ENCODE results near the gene HECW1.

Gene HECW1

GRCh38 chr7:43385309-43385680, 272.8 kb downstream of the HECW1 start:
- Histone ChIP-seq H3K9me3 (no peaks in the 10 kb centered on the region), H3K27me3 (no peaks in the 10 kb centered on the region), H3K27ac (no peak overlapping the region), H3K4me3 (no peak overlapping the region), H3K4me1 (no peaks in the 10 kb centered on the region), H3K36me3 (no peaks in the 10 kb centered on the region)
- TF ChIP-seq CTCF (IDR thresholded peaks at IDR 0.05) = no peak
- intact Hi-C loops (cut with DNase I; ENCODE audit: low total_unique reads) = no loop called here
- DNase-seq = no peak

- intact Hi-C loops (cut with DNase I; ENCODE audit: low total_unique reads) = no loop called here
- no peaks in the 10 kb centered on the region for H3K9me3 ChIP-seq
- H3K4me3 ChIP-seq = no peak overlapping the region
- DNase-seq = no peak
- TF ChIP-seq CTCF (IDR thresholded peaks at IDR 0.05) = no peak
- no peaks in the 10 kb centered on the region for H3K36me3 ChIP-seq
- H3K27ac ChIP-seq = no peak overlapping the region
- H3K27me3 ChIP-seq = no peaks in the 10 kb centered on the region
- no peaks in the 10 kb centered on the region for H3K4me1 ChIP-seq
Measured at GRCh38 chr7:43385856-43386255, 273.4 kb downstream of the HECW1 start.

GRCh38 chr7:43387932-43388331, 275.5 kb downstream of the HECW1 start:
- Histone ChIP-seq H3K4me3 (no peak overlapping the region), H3K36me3 (no peaks in the 10 kb centered on the region), H3K27ac (no peak overlapping the region), H3K27me3 (no peaks in the 10 kb centered on the region), H3K4me1 (no peaks in the 10 kb centered on the region), H3K9me3 (no peaks in the 10 kb centered on the region)
- no peak for DNase-seq
- intact Hi-C loops (cut with DNase I; ENCODE audit: low total_unique reads) = no loop called here
- TF ChIP-seq CTCF (IDR thresholded peaks at IDR 0.05) = no peak

- H3K4me1 ChIP-seq = no peaks in the 10 kb centered on the region
- intact Hi-C loops (cut with DNase I; ENCODE audit: low total_unique reads) = no loop called here
- no peaks in the 10 kb centered on the region for H3K36me3 ChIP-seq
- no peak for TF ChIP-seq CTCF (IDR thresholded peaks at IDR 0.05)
- H3K27ac ChIP-seq = no peak overlapping the region
- H3K27me3 ChIP-seq = no peaks in the 10 kb centered on the region
- H3K4me3 ChIP-seq = no peak overlapping the region
- no peaks in the 10 kb centered on the region for H3K9me3 ChIP-seq
- no peak for DNase-seq
Measured at GRCh38 chr7:43390576-43390975, 278.1 kb downstream of the HECW1 start.

GRCh38 chr7:43391518-43391917, 279.1 kb downstream of the HECW1 start:
- DNase-seq = no peak
- Histone ChIP-seq H3K36me3 (no peaks in the 10 kb centered on the region), H3K27ac (no peak overlapping the region), H3K4me1 (no peaks in the 10 kb centered on the region), H3K4me3 (no peak overlapping the region), H3K9me3 (no peaks in the 10 kb centered on the region), H3K27me3 (no peaks in the 10 kb centered on the region)
- TF ChIP-seq CTCF (IDR thresholded peaks at IDR 0.05) = no peak
- intact Hi-C loops (cut with DNase I; ENCODE audit: low total_unique reads) = no loop called here

GRCh38 chr7:43392638-43393330, 280.3 kb downstream of the HECW1 start:
- no peak for TF ChIP-seq CTCF (IDR thresholded peaks at IDR 0.05)
- intact Hi-C loops (cut with DNase I; ENCODE audit: low total_unique reads) = no loop called here
- H3K27me3 ChIP-seq = no peaks in the 10 kb centered on the region
- H3K4me3 ChIP-seq = no peak overlapping the region
- H3K4me1 ChIP-seq = no peaks in the 10 kb centered on the region
- no peaks in the 10 kb centered on the region for H3K9me3 ChIP-seq
- no peak for DNase-seq
- H3K36me3 ChIP-seq = no peaks in the 10 kb centered on the region
- H3K27ac ChIP-seq = no peak overlapping the region
